Measurements from ENCODE around the gene TAF3.
A peak's percentile ranks its signal among the peaks of the same experiment; 100 is the strongest.

The TAF3 gene

DNA sequence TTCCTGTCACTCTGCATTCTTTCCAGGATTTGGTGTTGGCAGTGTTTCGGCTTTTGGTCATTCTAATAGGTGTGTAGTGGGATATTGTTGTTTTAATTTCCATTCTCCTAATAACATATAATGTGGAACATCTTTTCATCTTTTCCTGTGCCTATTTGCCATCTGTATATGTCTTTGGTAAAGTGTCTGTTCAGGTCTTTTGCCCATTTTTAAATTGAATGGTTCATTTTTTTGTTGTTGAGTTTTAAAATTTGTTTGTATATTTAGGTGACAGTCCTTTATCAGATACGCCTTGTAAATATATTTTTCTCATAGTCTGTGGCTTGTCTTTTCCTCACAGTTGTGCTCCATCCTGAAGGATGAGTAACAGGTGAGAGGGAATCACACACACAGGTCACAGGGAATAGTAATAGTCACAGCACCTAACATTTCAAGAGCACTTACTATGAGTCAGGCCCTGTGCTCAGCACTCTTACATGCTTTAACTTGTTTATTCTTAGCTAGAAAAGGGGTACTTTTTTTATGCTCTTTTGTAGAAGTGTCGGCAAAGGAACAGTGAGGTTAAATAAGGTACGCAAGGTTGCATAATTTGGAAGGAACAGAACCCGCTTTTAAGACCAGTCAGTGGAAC, 119.1 kb downstream of the TAF3 start:
- DNase-seq (ENCODE audit: low read depth in 2 of 2), result no peak

GRCh38 chr10:7941576-7941975, 123.3 kb downstream of the TAF3 start:
- DNase-seq (ENCODE audit: low read depth in 2 of 2), result no peak

DNA sequence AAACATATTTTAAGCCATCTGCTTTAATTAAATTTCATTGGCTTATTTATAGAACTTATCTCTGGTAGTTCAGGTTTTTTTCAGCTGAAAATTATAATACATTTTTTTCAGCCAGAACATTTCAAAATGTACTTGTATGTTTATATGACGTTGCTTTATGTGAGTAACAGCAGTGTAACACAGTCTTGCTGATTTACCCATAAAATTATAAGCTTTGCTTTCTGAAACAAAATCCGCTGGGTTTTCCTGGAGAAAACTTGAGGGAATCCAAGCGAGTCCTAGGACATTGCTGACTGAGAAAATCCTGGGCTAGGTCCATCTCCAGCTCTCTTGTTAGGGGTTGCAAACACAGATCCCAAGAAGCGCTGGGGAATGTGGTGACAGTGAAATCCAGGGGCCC, 124.0 kb downstream of the TAF3 start:
- no peak for DNase-seq (ENCODE audit: low read depth in 2 of 2)

DNA sequence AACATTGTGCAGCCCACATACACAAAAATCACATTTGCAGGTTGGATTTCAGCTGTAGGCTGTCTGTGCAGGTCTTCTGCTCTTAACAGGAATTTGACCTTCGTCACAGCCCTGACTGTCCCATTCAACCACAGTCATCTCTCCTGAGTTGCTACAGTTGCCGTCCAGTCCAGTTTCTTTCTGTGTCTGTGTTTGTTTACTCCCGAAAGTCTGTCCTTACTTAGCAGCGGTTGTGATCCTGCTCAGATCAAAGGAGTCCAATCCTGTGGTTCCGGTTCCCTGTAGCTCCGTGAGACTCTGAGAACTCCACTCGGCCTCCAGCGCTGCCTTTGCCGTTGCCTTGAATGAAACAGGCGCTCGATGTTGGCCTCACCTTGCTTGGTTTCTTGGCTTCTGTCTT, 124.6 kb downstream of the TAF3 start:
- no peak for DNase-seq (ENCODE audit: low read depth in 2 of 2)

GRCh38 chr10:7944215-7944480, 125.8 kb downstream of the TAF3 start:
- no peak for DNase-seq (ENCODE audit: low read depth in 2 of 2)

- DNase-seq (ENCODE audit: low read depth in 2 of 2), result no peak
These were observed 126.2 kb downstream of the TAF3 start for GRCh38 chr10:7944537-7944936.

DNA sequence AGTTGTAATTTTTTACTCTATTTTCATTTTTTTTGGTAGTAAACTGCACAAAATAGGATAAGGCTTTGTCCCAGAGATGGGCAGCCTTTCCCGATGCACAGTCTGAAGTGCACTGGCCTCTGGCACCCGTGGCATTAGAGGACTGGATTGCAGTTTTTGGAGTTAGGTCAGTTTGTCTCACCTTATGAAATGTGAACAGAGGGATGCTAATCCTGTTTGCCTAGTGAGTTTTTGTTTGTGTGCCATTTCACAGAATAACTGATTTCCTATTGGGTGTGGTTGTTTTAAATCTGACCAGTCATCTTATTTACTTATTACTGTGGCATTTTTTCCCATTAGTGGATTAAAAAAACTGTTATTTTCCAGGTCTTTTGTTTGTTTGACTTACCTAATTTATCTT, 126.7 kb downstream of the TAF3 start:
- DNase-seq (ENCODE audit: low read depth in 2 of 2), result no peak

DNA sequence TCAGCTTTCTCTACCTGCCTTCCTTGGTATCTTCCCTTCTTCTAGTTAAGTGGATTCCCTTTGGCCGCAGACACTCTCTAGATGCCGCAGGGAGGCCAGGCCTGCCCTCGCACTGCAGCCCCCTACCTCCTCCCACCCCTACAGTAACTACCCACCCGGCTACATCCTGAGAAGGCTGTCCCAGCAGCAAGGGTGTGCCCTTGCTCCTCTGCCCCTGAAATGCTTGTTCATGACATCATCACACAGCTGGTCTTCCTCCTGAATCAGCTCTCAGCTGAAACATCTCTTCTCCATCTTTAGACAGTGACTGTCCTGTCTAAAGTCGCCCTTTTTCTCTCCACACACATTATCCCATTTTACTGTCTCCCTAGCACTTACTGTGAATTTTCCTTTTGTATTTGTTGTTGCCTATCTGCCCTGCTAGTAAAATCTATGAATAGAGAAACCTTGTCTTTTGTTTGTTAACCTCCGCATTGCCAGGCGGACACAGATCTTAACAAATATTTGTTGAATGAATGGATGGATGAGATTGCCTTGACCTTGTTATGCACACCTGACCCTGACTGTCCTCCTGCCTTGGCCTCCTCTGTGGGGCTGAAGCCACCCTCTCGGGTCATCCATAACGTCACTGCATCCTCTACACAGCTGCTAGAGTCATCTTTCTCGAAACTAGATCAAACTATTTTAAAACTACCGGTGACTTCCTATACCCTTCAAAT, 127.3 kb downstream of the TAF3 start:
- no peak for DNase-seq (ENCODE audit: low read depth in 2 of 2)

GRCh38 chr10:7948371-7949000, 130.2 kb downstream of the TAF3 start:
- no peak for DNase-seq (ENCODE audit: low read depth in 2 of 2)

GRCh38 chr10:7950981-7951847, 132.9 kb downstream of the TAF3 start:
- peak; percentile 33 to 38 for DNase-seq (ENCODE audit: low read depth in 2 of 2)

DNA sequence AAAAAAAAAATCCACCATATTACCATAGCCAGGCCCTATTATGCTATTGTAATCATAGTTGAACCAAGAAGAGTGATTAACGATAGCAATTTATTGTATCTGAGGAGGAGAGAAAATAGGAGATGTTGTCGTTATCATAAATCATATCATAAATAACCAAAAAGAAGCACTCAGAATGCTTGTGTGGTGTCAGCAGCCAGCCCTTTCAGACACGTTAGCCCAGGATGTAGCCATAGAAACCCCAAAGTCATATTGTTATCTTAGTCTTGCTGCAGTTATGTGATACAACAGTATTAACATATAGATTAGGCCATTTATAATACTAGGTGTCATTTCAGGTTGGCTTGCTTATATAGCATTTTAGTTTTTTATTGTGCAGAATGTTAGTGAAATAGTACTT, 134.0 kb downstream of the TAF3 start:
- DNase-seq (ENCODE audit: low read depth in 2 of 2), result no peak

- no peak for DNase-seq (ENCODE audit: low read depth in 2 of 2)
These were observed 135.1 kb downstream of the TAF3 start for GRCh38 chr10:7953447-7953846.

GRCh38 chr10:7955446-7955845, 137.1 kb downstream of the TAF3 start:
- DNase-seq (ENCODE audit: low read depth in 2 of 2), result peak in 1 of 2 experiments; percentile 11

DNA sequence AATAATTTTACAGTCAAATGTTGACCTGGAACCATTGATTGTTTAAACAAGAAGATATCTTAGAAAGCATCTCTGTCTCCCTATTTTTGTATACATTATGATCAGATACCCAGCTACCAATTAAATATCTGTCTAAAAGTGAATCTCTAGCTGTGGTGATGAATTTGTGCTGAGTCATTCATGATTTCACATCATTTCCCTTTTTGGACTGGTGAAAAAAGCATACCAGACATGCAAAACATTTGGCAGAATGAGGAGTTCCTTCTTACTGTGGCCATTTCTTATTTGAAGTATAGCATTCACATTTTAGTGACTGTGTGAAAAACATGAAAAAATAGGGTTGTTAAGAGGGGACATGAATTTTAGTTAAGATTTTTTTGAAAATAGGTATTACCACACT, 138.2 kb downstream of the TAF3 start:
- peak; percentile 74 to 81 for DNase-seq (ENCODE audit: low read depth in 2 of 2)

GRCh38 chr10:7957591-7957990, 139.3 kb downstream of the TAF3 start:
- no peak for DNase-seq (ENCODE audit: low read depth in 2 of 2)

- DNase-seq (ENCODE audit: low read depth in 2 of 2), result no peak
These were observed 140.1 kb downstream of the TAF3 start for GRCh38 chr10:7958442-7958841.

DNA sequence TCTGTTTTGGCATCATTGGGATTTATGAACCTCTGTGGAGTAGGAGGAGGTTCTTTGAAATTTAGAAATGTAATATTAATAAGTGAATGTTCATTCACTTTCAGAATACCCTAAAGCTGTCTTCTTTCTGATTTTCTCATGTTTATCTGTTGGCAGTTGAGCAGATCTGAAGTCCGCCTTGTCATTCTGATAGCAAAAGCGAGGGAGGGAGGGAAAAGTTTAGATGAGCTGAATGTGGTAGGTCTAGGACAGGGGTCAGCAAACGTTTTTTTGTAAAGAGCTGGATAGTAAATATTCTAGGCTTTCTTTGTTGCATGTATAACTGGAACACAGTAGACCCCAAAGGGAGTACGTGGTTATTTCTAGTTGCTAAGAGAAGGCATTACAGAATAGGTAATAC, 141.8 kb downstream of the TAF3 start:
- DNase-seq (ENCODE audit: low read depth in 2 of 2), result no peak

DNA sequence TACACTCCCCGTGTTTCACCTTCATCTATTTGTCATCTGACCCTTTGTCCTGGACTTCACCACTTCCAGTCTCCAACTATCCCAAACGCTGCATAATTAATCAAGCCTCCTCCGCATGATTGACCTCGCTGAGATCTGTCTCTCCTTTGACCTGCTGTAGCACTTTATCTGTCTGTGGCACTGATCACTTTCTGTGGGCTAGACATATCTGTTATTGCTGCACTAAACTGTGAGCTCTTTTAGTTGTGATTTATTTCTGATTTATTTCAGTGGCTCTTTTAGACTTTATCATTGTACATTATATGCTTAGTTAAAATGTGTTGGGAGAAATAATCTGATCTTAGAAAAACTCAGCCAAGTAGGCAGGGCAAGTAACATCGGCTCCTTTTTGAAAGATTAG, 144.3 kb downstream of the TAF3 start:
- DNase-seq (ENCODE audit: low read depth in 2 of 2), result no peak

DNA sequence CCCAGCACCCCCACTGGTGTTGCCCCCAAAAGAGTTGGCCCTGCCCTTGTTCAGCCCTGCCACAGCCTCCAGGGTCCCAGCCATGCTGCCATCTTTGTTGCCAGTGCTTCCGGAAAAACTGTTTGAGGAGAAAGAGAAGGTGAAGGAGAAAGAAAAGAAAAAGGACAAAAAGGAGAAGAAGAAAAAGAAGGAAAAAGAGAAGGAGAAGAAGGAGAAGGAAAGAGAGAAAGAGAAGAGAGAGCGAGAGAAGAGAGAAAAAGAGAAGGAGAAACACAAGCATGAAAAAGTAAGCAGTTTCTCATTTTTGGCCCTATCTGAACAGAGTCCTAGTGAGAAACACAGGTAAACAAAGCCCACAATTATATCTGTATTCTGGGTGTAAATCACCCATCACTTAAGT, 147.2 kb downstream of the TAF3 start:
- DNase-seq (ENCODE audit: low read depth in 2 of 2), result no peak

- DNase-seq (ENCODE audit: low read depth in 2 of 2), result no peak
These were observed 148.7 kb downstream of the TAF3 start for GRCh38 chr10:7967035-7967434.

DNA sequence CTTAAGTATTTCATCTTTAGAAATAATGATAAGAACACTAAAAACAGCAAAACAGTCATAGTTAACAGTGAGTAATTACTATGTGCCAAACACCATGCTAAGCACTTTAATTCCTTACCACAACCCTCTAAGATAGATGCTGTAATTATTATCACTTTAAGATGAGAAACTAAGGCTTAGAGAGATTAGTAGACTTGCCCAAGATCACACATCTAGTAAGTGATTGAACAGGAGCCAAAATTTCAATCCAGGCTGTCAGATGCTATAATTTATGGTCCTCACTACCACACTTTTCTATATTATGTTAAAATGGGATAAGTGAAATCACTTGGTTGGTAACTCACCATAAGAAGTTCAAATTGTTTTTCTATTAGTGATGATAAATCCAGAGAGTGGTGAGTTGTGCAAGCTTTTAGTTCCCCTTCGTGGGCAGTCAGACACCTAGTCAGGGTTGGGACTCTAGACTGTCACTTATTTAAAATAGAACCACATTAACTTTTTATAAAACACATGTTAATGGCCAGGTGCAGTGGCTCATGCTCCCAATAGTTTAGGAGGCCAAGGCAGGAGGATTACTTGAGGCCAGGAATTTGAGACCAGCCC, 150.3 kb downstream of the TAF3 start:
- DNase-seq (ENCODE audit: low read depth in 2 of 2), result no peak

DNA sequence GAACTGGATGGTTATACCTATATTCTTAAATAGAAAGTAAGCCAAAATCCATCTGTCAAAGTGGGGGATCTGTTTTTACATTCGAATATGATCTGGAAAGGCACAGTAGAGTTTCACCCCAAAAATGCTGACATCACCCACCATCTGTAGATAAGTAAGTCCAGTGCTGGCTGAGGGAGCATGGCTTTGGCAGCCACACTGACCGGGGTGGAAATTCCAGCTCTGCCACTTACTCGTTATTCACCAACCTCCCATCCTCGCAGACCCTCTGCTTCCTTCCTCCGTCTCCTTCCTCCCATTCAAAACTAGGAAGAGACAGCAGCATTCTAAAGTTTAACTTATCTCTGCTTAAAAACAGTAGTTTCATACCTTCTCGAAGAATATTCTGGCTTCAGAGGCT, 151.3 kb downstream of the TAF3 start:
- no peak for DNase-seq (ENCODE audit: low read depth in 2 of 2)
